ENCODE data around the gene GCSAM.

The GCSAM gene

GRCh38 chr3:112096176-112096575, 36.9 kb downstream of the GCSAM start:
- H3K9me3 Mint-ChIP-seq: no peaks in the 10 kb centered on the region
- no peak overlapping the region for H3K27ac Mint-ChIP-seq
- H3K27me3 Mint-ChIP-seq: no peaks in the 10 kb centered on the region
- DNase-seq: no peak
- H3K4me3 Mint-ChIP-seq: no peak overlapping the region
- no peaks in the 10 kb centered on the region for H3K36me3 Mint-ChIP-seq (ENCODE audit: low read depth)
- peaks cover 23% of the 10 kb centered on the region for H3K4me1 Mint-ChIP-seq (ENCODE audit: low read depth)

- Mint-ChIP-seq H3K4me3 (no peak overlapping the region), H3K36me3 (ENCODE audit: low read depth) (no peaks in the 10 kb centered on the region), H3K9me3 (no peaks in the 10 kb centered on the region), H3K27ac (no peak overlapping the region), H3K4me1 (ENCODE audit: low read depth) (peaks cover 27% of the 10 kb centered on the region), H3K27me3 (no peaks in the 10 kb centered on the region)
- DNase-seq: no peak
Measured at GRCh38 chr3:112095731-112096130, 37.3 kb downstream of the GCSAM start.

GRCh38 chr3:112093180-112093522, 39.9 kb downstream of the GCSAM start:
- Mint-ChIP-seq H3K27me3 (peaks cover 5% of the 10 kb centered on the region), H3K27ac (no peak overlapping the region), H3K4me3 (no peak overlapping the region), H3K9me3 (no peaks in the 10 kb centered on the region), H3K4me1 (ENCODE audit: low read depth) (peaks cover 32% of the 10 kb centered on the region), H3K36me3 (ENCODE audit: low read depth) (no peaks in the 10 kb centered on the region)
- no peak for DNase-seq

GRCh38 chr3:112092496-112093179, 40.4 kb downstream of the GCSAM start:
- no peaks in the 10 kb centered on the region for H3K9me3 Mint-ChIP-seq
- H3K27ac Mint-ChIP-seq: no peak overlapping the region
- H3K36me3 Mint-ChIP-seq (ENCODE audit: low read depth): no peaks in the 10 kb centered on the region
- peaks cover 9% of the 10 kb centered on the region for H3K27me3 Mint-ChIP-seq
- H3K4me3 Mint-ChIP-seq: no peak overlapping the region
- peaks cover 33% of the 10 kb centered on the region for H3K4me1 Mint-ChIP-seq (ENCODE audit: low read depth)
- no peak for DNase-seq

- peaks cover 41% of the 10 kb centered on the region for H3K4me1 Mint-ChIP-seq (ENCODE audit: low read depth)
- no peak overlapping the region for H3K27ac Mint-ChIP-seq
- DNase-seq: no peak
- H3K27me3 Mint-ChIP-seq: peaks cover 14% of the 10 kb centered on the region
- no peaks in the 10 kb centered on the region for H3K9me3 Mint-ChIP-seq
- H3K36me3 Mint-ChIP-seq (ENCODE audit: low read depth): no peaks in the 10 kb centered on the region
- H3K4me3 Mint-ChIP-seq: no peak overlapping the region
Measured at GRCh38 chr3:112090887-112091586, 42.0 kb downstream of the GCSAM start.

- Mint-ChIP-seq H3K4me3 (no peak overlapping the region), H3K27me3 (peaks cover 14% of the 10 kb centered on the region), H3K4me1 (ENCODE audit: low read depth) (peaks cover 45% of the 10 kb centered on the region), H3K27ac (no peak overlapping the region), H3K9me3 (no peaks in the 10 kb centered on the region), H3K36me3 (ENCODE audit: low read depth) (no peaks in the 10 kb centered on the region)
- no peak for DNase-seq
Measured at GRCh38 chr3:112089956-112090886, 42.8 kb downstream of the GCSAM start.

- H3K27me3 Mint-ChIP-seq: peaks cover 14% of the 10 kb centered on the region
- H3K4me3 Mint-ChIP-seq: no peak overlapping the region
- H3K36me3 Mint-ChIP-seq (ENCODE audit: low read depth): no peaks in the 10 kb centered on the region
- no peak for DNase-seq
- no peaks in the 10 kb centered on the region for H3K9me3 Mint-ChIP-seq
- no peak overlapping the region for H3K27ac Mint-ChIP-seq
- H3K4me1 Mint-ChIP-seq (ENCODE audit: low read depth): peaks cover 47% of the 10 kb centered on the region
Measured at GRCh38 chr3:112088944-112089343, 44.1 kb downstream of the GCSAM start.

GRCh38 chr3:112087746-112088145, 45.3 kb downstream of the GCSAM start:
- Mint-ChIP-seq H3K36me3 (ENCODE audit: low read depth) (no peaks in the 10 kb centered on the region), H3K4me3 (peak overlapping the region; percentile 79), H3K4me1 (ENCODE audit: low read depth) (peaks cover 42% of the 10 kb centered on the region), H3K27me3 (peaks cover 14% of the 10 kb centered on the region), H3K9me3 (no peaks in the 10 kb centered on the region), H3K27ac (peak overlapping the region; percentile 7)
- DNase-seq: no peak

- no peak for DNase-seq
- H3K36me3 Mint-ChIP-seq (ENCODE audit: low read depth): no peaks in the 10 kb centered on the region
- no peaks in the 10 kb centered on the region for H3K9me3 Mint-ChIP-seq
- peaks cover 36% of the 10 kb centered on the region for H3K4me1 Mint-ChIP-seq (ENCODE audit: low read depth)
- peak overlapping the region; percentile 79 for H3K4me3 Mint-ChIP-seq
- peak overlapping the region; percentile 70 for H3K27ac Mint-ChIP-seq
- H3K27me3 Mint-ChIP-seq: peaks cover 14% of the 10 kb centered on the region
Measured at GRCh38 chr3:112086875-112087524, 46.0 kb downstream of the GCSAM start.

- Mint-ChIP-seq H3K9me3 (no peaks in the 10 kb centered on the region), H3K4me1 (ENCODE audit: low read depth) (peaks cover 36% of the 10 kb centered on the region), H3K36me3 (ENCODE audit: low read depth) (no peaks in the 10 kb centered on the region), H3K27ac (peak within 1 kb of the TSS; percentile 70), H3K27me3 (peaks cover 14% of the 10 kb centered on the region), H3K4me3 (peak within 1 kb of the TSS; percentile 79)
- peak; percentile 77 for DNase-seq
Measured at GRCh38 chr3:112086076-112086854, 46.8 kb downstream of the GCSAM start, which contains the start of gene C3orf52. C3orf52 (plus strand) TSS chr3:112086389; CDS start chr3:112086408, 19 bp downstream.

- peaks cover 31% of the 10 kb centered on the region for H3K4me1 Mint-ChIP-seq (ENCODE audit: low read depth)
- H3K27ac Mint-ChIP-seq: no peak overlapping the region
- peak overlapping the region; percentile 79 for H3K4me3 Mint-ChIP-seq
- peaks cover 14% of the 10 kb centered on the region for H3K27me3 Mint-ChIP-seq
- H3K9me3 Mint-ChIP-seq: no peaks in the 10 kb centered on the region
- DNase-seq: no peak
- H3K36me3 Mint-ChIP-seq (ENCODE audit: low read depth): no peaks in the 10 kb centered on the region
Measured at GRCh38 chr3:112085735-112086075, 47.3 kb downstream of the GCSAM start.

GRCh38 chr3:112084980-112085705, 47.9 kb downstream of the GCSAM start:
- Mint-ChIP-seq H3K27ac (no peak overlapping the region), H3K9me3 (no peaks in the 10 kb centered on the region), H3K4me3 (peak overlapping the region; percentile 79), H3K27me3 (peaks cover 14% of the 10 kb centered on the region), H3K4me1 (ENCODE audit: low read depth) (peaks cover 26% of the 10 kb centered on the region), H3K36me3 (ENCODE audit: low read depth) (no peaks in the 10 kb centered on the region)
- no peak for DNase-seq

GRCh38 chr3:112083239-112083638, 49.8 kb downstream of the GCSAM start:
- no peak for DNase-seq
- Mint-ChIP-seq H3K27ac (no peak overlapping the region), H3K36me3 (ENCODE audit: low read depth) (no peaks in the 10 kb centered on the region), H3K4me3 (no peak overlapping the region), H3K9me3 (no peaks in the 10 kb centered on the region), H3K4me1 (ENCODE audit: low read depth) (peaks cover 26% of the 10 kb centered on the region), H3K27me3 (peaks cover 9% of the 10 kb centered on the region)
